ENCODE measurements around the gene C2orf92. TPM values are rescaled to one million over a fixed set of nuclear protein-coding genes. Genes with fewer than 3 reads are reported as not detected.
A peak's percentile ranks its signal among the peaks of the same experiment; 100 is the strongest.

Gene C2orf92
- total and polyA plus RNA-seq, 12 donors, result 0.83 to 25.4 (median 2.9) TPM

- ATAC-seq, result no peak
- no peak for DNase-seq
- H3K27ac ChIP-seq, result peak overlapping the region in 8 of 10 donors; percentile 14 to 85 (median 68)
Observed at GRCh38 chr2:97727296-97727695, 57.8 kb downstream of the C2orf92 start.

GRCh38 chr2:97728091-97728731 is 58.7 kb downstream of the C2orf92 start:
- intact Hi-C loops (cut with DNase I), result no loop called here
- DNase-seq (peak; percentile 36 to 43), ATAC-seq (peak in 7 of 8 donors; percentile 33 to 83 (median 43))

More at GRCh38 chr2:97727296-97727695, 57.8 kb downstream of the C2orf92 start:
- TF ChIP-seq CTCF (IDR thresholded peaks at IDR 0.05), result no peak
- no peak overlapping the region for H3K4me3 ChIP-seq
- intact Hi-C loops (cut with DNase I), result no loop called here
- 94% methylated on average over 7 of the region's 7 CpGs for WGBS, 2 donors
- peaks cover 12 to 41% (median 31%) of the 10 kb centered on the region in 9 donors for H3K4me1 ChIP-seq
- H3K9me3 ChIP-seq, result peaks cover 0 to 21% (median 8%) of the 10 kb centered on the region in 11 donors
- peaks cover 0 to 4% (median 0%) of the 10 kb centered on the region in 9 donors for H3K36me3 ChIP-seq
- no peaks in the 10 kb centered on the region for H3K27me3 ChIP-seq

GRCh38 chr2:97730245-97730644 is 60.7 kb downstream of the C2orf92 start:
- Histone ChIP-seq H3K27ac (no peak overlapping the region), H3K4me3 (no peak overlapping the region), H3K4me1 (peaks cover 12 to 39% (median 30%) of the 10 kb centered on the region in 9 donors), H3K27me3 (no peaks in the 10 kb centered on the region), H3K9me3 (peaks cover 0 to 21% (median 8%) of the 10 kb centered on the region in 11 donors), H3K36me3 (peaks cover 0 to 4% (median 0%) of the 10 kb centered on the region in 9 donors)
- intact Hi-C loops (cut with DNase I), result loop anchor here in 1 of 10 donors (10.0 kb wide), 1 partner anchor 655 kb away; no protein-coding TSS in a partner anchor
- ATAC-seq, result no peak
- 92 to 95% methylated on average over 1 of the region's 1 CpG for WGBS, 2 donors
- TF ChIP-seq CTCF (IDR thresholded peaks at IDR 0.05), result no peak
- DNase-seq, result no peak

More at GRCh38 chr2:97728091-97728731, 58.7 kb downstream of the C2orf92 start:
- no peak overlapping the region for H3K4me3 ChIP-seq
- WGBS, 2 donors, result 66 to 73% methylated on average over 12 of the region's 12 CpGs
- peaks cover 0 to 4% (median 0%) of the 10 kb centered on the region in 9 donors for H3K36me3 ChIP-seq
- TF ChIP-seq CTCF (IDR thresholded peaks at IDR 0.05), result no peak
- peaks cover 0 to 21% (median 8%) of the 10 kb centered on the region in 11 donors for H3K9me3 ChIP-seq
- no peaks in the 10 kb centered on the region for H3K27me3 ChIP-seq
- H3K27ac ChIP-seq, result peak overlapping the region in 6 of 10 donors; percentile 1 to 85 (median 68)
- H3K4me1 ChIP-seq, result peaks cover 12 to 41% (median 31%) of the 10 kb centered on the region in 9 donors

- 82 to 87% methylated on average over 12 of the region's 12 CpGs for WGBS, 2 donors
- Histone ChIP-seq H3K4me1 (peaks cover under 1 to 27% (median 18%) of the 10 kb centered on the region in 9 donors), H3K27ac (no peak overlapping the region), H3K27me3 (no peaks in the 10 kb centered on the region), H3K36me3 (peaks cover 0 to 4% (median 0%) of the 10 kb centered on the region in 9 donors), H3K9me3 (peaks cover 0 to 21% (median 8%) of the 10 kb centered on the region in 11 donors), H3K4me3 (no peak overlapping the region)
- ATAC-seq (no peak), DNase-seq (no peak)
- TF ChIP-seq CTCF (IDR thresholded peaks at IDR 0.05), result no peak
- intact Hi-C loops (cut with DNase I), result loop anchor here in 1 of 10 donors (10.0 kb wide), 1 partner anchor 653 kb away; no protein-coding TSS in a partner anchor
Observed at GRCh38 chr2:97731274-97732020, 61.9 kb downstream of the C2orf92 start.
